NCI-H1436 (cell line): ENCODE results near the gene FRMPD2.
A peak's percentile ranks its signal among the peaks of the same experiment; 100 is the strongest.
"Not testable (repeated sequence)": the region's sequence is repeated elsewhere in the genome, so short reads cannot be mapped to it uniquely, and the experiment has no call there.

Experiments
- DNase-seq: peaks from one replicate; lab custom pipeline; 2025; lab: John Stamatoyannopoulos, UW

FRMPD2 gene

GRCh38 chr10:48287417-48288391 lies 13.2 kb upstream of the FRMPD2 start:
- no peak for DNase-seq

GRCh38 chr10:48286356-48286755 lies 11.9 kb upstream of the FRMPD2 start:
- DNase-seq, result no peak

GRCh38 chr10:48285710-48286109 lies 11.2 kb upstream of the FRMPD2 start:
- peak; percentile 10 for DNase-seq

GRCh38 chr10:48284811-48285210 lies 10.3 kb upstream of the FRMPD2 start:
- no peak for DNase-seq

- no peak for DNase-seq
Observed at GRCh38 chr10:48284002-48284546, 9.6 kb upstream of the FRMPD2 start.

- DNase-seq, result no peak
Observed at GRCh38 chr10:48282829-48283228, 8.3 kb upstream of the FRMPD2 start.

GRCh38 chr10:48281697-48282096 lies 7.2 kb upstream of the FRMPD2 start:
- DNase-seq, result not testable (repeated sequence)

- DNase-seq, result no peak
Observed at GRCh38 chr10:48279081-48279751, 4.7 kb upstream of the FRMPD2 start.

GRCh38 chr10:48277093-48277492 lies 2.6 kb upstream of the FRMPD2 start:
- no peak for DNase-seq

- no peak for DNase-seq
Observed at GRCh38 chr10:48273741-48274140, 755 bp downstream of the FRMPD2 start.

GRCh38 chr10:48272682-48273081 lies 1.8 kb downstream of the FRMPD2 start:
- no peak for DNase-seq

GRCh38 chr10:48271047-48271730 lies 3.3 kb downstream of the FRMPD2 start:
- no peak for DNase-seq

GRCh38 chr10:48266528-48266927 lies 8.0 kb downstream of the FRMPD2 start:
- no peak for DNase-seq

- DNase-seq, result no peak
Observed at GRCh38 chr10:48258105-48258504, 16.4 kb downstream of the FRMPD2 start.

GRCh38 chr10:48257407-48257961 lies 17.0 kb downstream of the FRMPD2 start:
- DNase-seq, result no peak

GRCh38 chr10:48255722-48256121 lies 18.8 kb downstream of the FRMPD2 start:
- DNase-seq, result no peak

GRCh38 chr10:48254750-48255512 lies 19.6 kb downstream of the FRMPD2 start:
- DNase-seq, result no peak

- no peak for DNase-seq
Observed at GRCh38 chr10:48253970-48254657, 20.4 kb downstream of the FRMPD2 start.

- no peak for DNase-seq
Observed at GRCh38 chr10:48252354-48252650, 22.2 kb downstream of the FRMPD2 start.

GRCh38 chr10:48251525-48252353 lies 22.8 kb downstream of the FRMPD2 start:
- no peak for DNase-seq
